SK-N-SH (cell line): Measurements from ENCODE around the gene ENPP7.

Source experiments
- ELF1 ChIP-seq: IDR thresholded peaks from 2 replicates; pipeline ENCODE4 v1.4.0; 2012
- EP300 ChIP-seq, 2 experiments: IDR thresholded peaks; 2 replicates each; pipeline versions ENCODE4 v1.4.0 to v1.6.1; 2012; ENCODE audit warnings: borderline replicate concordance in 1 of 2, low read depth in 1 of 2, low read length in 1 of 2
- EZH2phosphoT487 ChIP-seq: fragments of 200-600 bp; sonication (generic); IDR thresholded peaks from 2 replicates; pipeline ENCODE4 v1.6.1; 2017; ENCODE audit warnings: low read depth, mixed run types, mild to moderate bottlenecking, antibody characterized with exemption, moderate library complexity, borderline replicate concordance
- FOSL2 ChIP-seq: IDR thresholded peaks from 2 replicates; pipeline ENCODE4 v1.4.0; 2012; ENCODE audit warnings: low read depth, mild to moderate bottlenecking, moderate library complexity, borderline replicate concordance
- TAF1 ChIP-seq: IDR thresholded peaks from 2 replicates; pipeline ENCODE4 v1.6.1; 2012; ENCODE audit warnings: low read depth, mild to moderate bottlenecking, low read length, moderate library complexity, borderline replicate concordance
- TF ChIP-seq, protein P1 (sequence below): fragments of 200-600 bp; sonication (generic); IDR thresholded peaks from 2 replicates; pipeline ENCODE4 v1.6.1; 2017; ENCODE audit warnings: antibody characterized with exemption, mild to moderate bottlenecking, moderate library complexity
- TF ChIP-seq, protein P2 (sequence below): fragments of 150-350 bp; IDR thresholded peaks from 2 replicates; pipeline ENCODE4 v1.6.1; 2017; ENCODE audit warnings: antibody characterized with exemption, low read length, low read depth, borderline replicate concordance
- TF ChIP-seq, protein P3 (sequence below): fragments of 150-350 bp; IDR thresholded peaks from 2 replicates; pipeline ENCODE4 v1.6.1; 2016; ENCODE audit warnings: mild to moderate bottlenecking, low read depth, low read length
- TF ChIP-seq, protein P4 (sequence below): IDR thresholded peaks from 2 replicates; pipeline ENCODE4 v1.6.1; 2012; ENCODE audit warnings: mild to moderate bottlenecking, low read depth, low read length, moderate library complexity

DNA sequence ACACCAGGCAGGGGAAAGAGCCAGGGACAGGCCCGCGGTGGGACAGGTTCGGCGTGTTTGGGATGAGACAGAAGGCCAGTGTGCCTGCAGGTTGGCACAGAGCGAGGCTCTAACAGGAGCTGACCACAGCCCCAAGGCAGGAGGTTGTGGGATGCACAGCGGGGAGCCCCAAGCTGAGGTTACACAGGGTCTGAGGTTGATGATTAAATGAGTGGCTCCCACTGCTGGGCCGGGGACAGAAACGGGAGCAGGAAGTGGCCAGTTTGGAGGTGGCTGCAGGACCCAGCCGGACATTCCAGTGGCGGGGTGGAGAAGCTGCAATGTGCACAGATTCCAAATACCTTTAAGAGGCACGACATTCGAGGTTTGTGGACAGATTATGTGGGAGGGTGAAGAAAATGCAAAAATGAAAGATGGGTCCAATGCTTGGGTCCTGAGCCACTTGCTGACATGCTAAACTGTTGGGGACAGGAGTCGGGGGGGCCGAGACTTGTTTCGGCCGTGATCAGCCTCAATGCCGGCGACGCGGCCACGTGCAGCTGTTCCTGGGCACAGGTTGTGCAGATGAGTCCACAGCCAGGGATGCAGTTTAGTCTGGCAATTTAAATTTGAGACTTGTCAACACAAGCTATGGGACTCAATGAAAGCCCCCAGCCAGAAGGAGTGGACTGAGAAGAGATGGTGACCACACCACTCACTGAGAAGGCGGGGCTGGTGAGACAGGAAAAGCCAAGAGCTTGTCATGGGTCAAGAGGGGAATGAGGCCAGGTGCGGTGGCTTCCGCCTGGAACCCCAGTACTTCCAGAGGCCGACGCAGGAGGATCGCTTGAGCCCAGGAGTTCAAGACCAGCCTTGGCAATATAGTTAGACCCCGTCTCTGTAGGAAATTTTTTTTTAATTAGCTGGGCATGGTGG is 8.7 kb downstream of the ENPP7 start:
- TF ChIP-seq ELF1 (no peak), EP300 (IDR thresholded peaks at IDR 0.05; ENCODE audit: borderline replicate concordance in 1 of 2, low read depth in 1 of 2, low read length in 1 of 2) (no peak), EZH2phosphoT487 (no peak), TAF1 (no peak), FOSL2 (no peak)
- TF ChIP-seq, protein P1, sequence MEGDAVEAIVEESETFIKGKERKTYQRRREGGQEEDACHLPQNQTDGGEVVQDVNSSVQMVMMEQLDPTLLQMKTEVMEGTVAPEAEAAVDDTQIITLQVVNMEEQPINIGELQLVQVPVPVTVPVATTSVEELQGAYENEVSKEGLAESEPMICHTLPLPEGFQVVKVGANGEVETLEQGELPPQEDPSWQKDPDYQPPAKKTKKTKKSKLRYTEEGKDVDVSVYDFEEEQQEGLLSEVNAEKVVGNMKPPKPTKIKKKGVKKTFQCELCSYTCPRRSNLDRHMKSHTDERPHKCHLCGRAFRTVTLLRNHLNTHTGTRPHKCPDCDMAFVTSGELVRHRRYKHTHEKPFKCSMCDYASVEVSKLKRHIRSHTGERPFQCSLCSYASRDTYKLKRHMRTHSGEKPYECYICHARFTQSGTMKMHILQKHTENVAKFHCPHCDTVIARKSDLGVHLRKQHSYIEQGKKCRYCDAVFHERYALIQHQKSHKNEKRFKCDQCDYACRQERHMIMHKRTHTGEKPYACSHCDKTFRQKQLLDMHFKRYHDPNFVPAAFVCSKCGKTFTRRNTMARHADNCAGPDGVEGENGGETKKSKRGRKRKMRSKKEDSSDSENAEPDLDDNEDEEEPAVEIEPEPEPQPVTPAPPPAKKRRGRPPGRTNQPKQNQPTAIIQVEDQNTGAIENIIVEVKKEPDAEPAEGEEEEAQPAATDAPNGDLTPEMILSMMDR = no peak
- TF ChIP-seq, protein P2, sequence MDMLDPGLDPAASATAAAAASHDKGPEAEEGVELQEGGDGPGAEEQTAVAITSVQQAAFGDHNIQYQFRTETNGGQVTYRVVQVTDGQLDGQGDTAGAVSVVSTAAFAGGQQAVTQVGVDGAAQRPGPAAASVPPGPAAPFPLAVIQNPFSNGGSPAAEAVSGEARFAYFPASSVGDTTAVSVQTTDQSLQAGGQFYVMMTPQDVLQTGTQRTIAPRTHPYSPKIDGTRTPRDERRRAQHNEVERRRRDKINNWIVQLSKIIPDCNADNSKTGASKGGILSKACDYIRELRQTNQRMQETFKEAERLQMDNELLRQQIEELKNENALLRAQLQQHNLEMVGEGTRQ = no peak
- TF ChIP-seq, protein P3, sequence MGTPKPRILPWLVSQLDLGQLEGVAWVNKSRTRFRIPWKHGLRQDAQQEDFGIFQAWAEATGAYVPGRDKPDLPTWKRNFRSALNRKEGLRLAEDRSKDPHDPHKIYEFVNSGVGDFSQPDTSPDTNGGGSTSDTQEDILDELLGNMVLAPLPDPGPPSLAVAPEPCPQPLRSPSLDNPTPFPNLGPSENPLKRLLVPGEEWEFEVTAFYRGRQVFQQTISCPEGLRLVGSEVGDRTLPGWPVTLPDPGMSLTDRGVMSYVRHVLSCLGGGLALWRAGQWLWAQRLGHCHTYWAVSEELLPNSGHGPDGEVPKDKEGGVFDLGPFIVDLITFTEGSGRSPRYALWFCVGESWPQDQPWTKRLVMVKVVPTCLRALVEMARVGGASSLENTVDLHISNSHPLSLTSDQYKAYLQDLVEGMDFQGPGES = no peak
- TF ChIP-seq, protein P4, sequence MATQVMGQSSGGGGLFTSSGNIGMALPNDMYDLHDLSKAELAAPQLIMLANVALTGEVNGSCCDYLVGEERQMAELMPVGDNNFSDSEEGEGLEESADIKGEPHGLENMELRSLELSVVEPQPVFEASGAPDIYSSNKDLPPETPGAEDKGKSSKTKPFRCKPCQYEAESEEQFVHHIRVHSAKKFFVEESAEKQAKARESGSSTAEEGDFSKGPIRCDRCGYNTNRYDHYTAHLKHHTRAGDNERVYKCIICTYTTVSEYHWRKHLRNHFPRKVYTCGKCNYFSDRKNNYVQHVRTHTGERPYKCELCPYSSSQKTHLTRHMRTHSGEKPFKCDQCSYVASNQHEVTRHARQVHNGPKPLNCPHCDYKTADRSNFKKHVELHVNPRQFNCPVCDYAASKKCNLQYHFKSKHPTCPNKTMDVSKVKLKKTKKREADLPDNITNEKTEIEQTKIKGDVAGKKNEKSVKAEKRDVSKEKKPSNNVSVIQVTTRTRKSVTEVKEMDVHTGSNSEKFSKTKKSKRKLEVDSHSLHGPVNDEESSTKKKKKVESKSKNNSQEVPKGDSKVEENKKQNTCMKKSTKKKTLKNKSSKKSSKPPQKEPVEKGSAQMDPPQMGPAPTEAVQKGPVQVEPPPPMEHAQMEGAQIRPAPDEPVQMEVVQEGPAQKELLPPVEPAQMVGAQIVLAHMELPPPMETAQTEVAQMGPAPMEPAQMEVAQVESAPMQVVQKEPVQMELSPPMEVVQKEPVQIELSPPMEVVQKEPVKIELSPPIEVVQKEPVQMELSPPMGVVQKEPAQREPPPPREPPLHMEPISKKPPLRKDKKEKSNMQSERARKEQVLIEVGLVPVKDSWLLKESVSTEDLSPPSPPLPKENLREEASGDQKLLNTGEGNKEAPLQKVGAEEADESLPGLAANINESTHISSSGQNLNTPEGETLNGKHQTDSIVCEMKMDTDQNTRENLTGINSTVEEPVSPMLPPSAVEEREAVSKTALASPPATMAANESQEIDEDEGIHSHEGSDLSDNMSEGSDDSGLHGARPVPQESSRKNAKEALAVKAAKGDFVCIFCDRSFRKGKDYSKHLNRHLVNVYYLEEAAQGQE = no peak
